ENCODE results near the gene DENND2D. TPM values are rescaled to one million over a fixed set of nuclear protein-coding genes. Genes with fewer than 3 reads are reported as not detected.

Gene DENND2D
- polyA plus RNA-seq, 1 donor from 2014 or later = not detected

DNA sequence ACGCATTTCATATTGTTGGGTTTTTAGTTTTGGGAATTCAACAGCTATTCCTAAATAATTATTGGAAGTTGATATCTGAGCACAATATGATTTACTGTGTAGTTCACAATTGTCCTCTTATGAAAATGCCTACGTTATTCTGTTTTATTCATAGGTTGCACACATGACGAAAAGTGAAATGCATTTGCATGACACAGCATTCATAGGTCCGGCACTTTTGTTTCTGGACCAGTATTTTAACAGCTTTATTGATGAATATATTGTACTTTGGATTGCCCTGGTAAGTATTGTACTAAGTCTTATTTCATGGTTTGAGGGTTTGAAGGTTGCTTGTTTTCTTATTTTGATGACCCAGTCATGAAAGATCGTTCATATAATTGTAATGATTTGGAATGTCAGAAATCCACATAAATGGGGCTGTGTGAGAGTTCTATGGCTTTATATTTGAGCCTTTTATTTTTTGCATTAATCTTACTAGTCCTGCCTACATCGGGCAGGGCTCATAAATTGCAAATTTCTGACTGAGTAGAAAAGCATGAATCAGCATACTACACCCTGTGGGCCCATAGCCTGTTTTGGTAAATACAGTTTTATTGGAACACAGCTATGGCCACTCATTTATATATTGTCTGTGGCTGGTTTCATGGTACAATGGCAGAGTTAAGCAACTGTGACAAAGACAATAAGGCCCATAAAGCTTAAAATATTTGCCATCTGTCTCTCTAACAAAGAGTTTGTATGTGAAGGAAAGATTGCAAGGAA, 17.0 kb downstream of the DENND2D start:
- peaks cover 6% of the 10 kb centered on the region for H3K36me3 ChIP-seq (ENCODE audit: insufficient read depth, low read length)
- no peak overlapping the region for H2AFZ ChIP-seq (ENCODE audit: low read depth, low read length)
- no peaks in the 10 kb centered on the region for H3F3A ChIP-seq (ENCODE audit: insufficient read depth, low read length, poor library complexity, severe bottlenecking)
- no peaks in the 10 kb centered on the region for H3K9me3 ChIP-seq (ENCODE audit: low read length)
- H3K4me2 ChIP-seq (ENCODE audit: low read length) = no peak overlapping the region
- H3K27ac ChIP-seq (ENCODE audit: low read length) = no peak overlapping the region
- H3K79me2 ChIP-seq (replicated peaks; ENCODE audit: insufficient read depth, low read length) = no peaks in the 10 kb centered on the region
- no peak overlapping the region for H3K9ac ChIP-seq (ENCODE audit: low read length)
- H3K27me3 ChIP-seq (ENCODE audit: insufficient read depth, low read depth, low read length) = no peaks in the 10 kb centered on the region
- no peak overlapping the region for H3K4me3 ChIP-seq (ENCODE audit: low read length)
- no peaks in the 10 kb centered on the region for H3K9me2 ChIP-seq (ENCODE audit: insufficient read depth, low read length)
- H4K20me1 ChIP-seq (ENCODE audit: insufficient read depth) = no peaks in the 10 kb centered on the region
- TF ChIP-seq POLR2AphosphoS5 (IDR thresholded peaks at IDR 0.05) (no peak), MXI1 (conservative IDR thresholded peaks at IDR 0.05; ENCODE audit: poor library complexity, severe bottlenecking) (no peak), RAD21 (conservative IDR thresholded peaks at IDR 0.05) (no peak), EZH2 (IDR thresholded peaks at IDR 0.05; ENCODE audit: borderline replicate concordance, insufficient read depth, low read length, poor library complexity, severe bottlenecking) (no peak), TAF1 (IDR thresholded peaks at IDR 0.05; ENCODE audit: low read depth) (no peak), SMC3 (conservative IDR thresholded peaks at IDR 0.05; ENCODE audit: poor library complexity) (no peak), EP300 (conservative IDR thresholded peaks at IDR 0.05; ENCODE audit: poor library complexity, severe bottlenecking) (no peak)
- TF ChIP-seq, protein P1, sequence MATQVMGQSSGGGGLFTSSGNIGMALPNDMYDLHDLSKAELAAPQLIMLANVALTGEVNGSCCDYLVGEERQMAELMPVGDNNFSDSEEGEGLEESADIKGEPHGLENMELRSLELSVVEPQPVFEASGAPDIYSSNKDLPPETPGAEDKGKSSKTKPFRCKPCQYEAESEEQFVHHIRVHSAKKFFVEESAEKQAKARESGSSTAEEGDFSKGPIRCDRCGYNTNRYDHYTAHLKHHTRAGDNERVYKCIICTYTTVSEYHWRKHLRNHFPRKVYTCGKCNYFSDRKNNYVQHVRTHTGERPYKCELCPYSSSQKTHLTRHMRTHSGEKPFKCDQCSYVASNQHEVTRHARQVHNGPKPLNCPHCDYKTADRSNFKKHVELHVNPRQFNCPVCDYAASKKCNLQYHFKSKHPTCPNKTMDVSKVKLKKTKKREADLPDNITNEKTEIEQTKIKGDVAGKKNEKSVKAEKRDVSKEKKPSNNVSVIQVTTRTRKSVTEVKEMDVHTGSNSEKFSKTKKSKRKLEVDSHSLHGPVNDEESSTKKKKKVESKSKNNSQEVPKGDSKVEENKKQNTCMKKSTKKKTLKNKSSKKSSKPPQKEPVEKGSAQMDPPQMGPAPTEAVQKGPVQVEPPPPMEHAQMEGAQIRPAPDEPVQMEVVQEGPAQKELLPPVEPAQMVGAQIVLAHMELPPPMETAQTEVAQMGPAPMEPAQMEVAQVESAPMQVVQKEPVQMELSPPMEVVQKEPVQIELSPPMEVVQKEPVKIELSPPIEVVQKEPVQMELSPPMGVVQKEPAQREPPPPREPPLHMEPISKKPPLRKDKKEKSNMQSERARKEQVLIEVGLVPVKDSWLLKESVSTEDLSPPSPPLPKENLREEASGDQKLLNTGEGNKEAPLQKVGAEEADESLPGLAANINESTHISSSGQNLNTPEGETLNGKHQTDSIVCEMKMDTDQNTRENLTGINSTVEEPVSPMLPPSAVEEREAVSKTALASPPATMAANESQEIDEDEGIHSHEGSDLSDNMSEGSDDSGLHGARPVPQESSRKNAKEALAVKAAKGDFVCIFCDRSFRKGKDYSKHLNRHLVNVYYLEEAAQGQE (IDR thresholded peaks at IDR 0.05; ENCODE audit: borderline replicate concordance) = no peak
- TF ChIP-seq, protein P2, sequence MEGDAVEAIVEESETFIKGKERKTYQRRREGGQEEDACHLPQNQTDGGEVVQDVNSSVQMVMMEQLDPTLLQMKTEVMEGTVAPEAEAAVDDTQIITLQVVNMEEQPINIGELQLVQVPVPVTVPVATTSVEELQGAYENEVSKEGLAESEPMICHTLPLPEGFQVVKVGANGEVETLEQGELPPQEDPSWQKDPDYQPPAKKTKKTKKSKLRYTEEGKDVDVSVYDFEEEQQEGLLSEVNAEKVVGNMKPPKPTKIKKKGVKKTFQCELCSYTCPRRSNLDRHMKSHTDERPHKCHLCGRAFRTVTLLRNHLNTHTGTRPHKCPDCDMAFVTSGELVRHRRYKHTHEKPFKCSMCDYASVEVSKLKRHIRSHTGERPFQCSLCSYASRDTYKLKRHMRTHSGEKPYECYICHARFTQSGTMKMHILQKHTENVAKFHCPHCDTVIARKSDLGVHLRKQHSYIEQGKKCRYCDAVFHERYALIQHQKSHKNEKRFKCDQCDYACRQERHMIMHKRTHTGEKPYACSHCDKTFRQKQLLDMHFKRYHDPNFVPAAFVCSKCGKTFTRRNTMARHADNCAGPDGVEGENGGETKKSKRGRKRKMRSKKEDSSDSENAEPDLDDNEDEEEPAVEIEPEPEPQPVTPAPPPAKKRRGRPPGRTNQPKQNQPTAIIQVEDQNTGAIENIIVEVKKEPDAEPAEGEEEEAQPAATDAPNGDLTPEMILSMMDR (IDR thresholded peaks at IDR 0.05; ENCODE audit: poor library complexity, severe bottlenecking) = no peak

GRCh38 chr1:111182052-111182451, 18.4 kb downstream of the DENND2D start:
- Histone ChIP-seq H3K9me3 (ENCODE audit: low read length) (no peaks in the 10 kb centered on the region), H3K27me3 (ENCODE audit: insufficient read depth, low read depth, low read length) (no peaks in the 10 kb centered on the region), H3K9ac (ENCODE audit: low read length) (no peak overlapping the region), H4K20me1 (ENCODE audit: insufficient read depth) (no peaks in the 10 kb centered on the region), H3K4me3 (ENCODE audit: low read length) (no peak overlapping the region), H3F3A (ENCODE audit: insufficient read depth, low read length, poor library complexity, severe bottlenecking) (no peaks in the 10 kb centered on the region), H3K27ac (ENCODE audit: low read length) (no peak overlapping the region), H3K4me2 (ENCODE audit: low read length) (no peak overlapping the region), H2AFZ (ENCODE audit: low read depth, low read length) (no peak overlapping the region), H3K36me3 (ENCODE audit: insufficient read depth, low read length) (peaks cover 6% of the 10 kb centered on the region), H3K9me2 (ENCODE audit: insufficient read depth, low read length) (no peaks in the 10 kb centered on the region), H3K79me2 (replicated peaks; ENCODE audit: insufficient read depth, low read length) (no peaks in the 10 kb centered on the region)
- TF ChIP-seq, protein P2 (IDR thresholded peaks at IDR 0.05; ENCODE audit: poor library complexity, severe bottlenecking) = no peak
- TF ChIP-seq TAF1 (IDR thresholded peaks at IDR 0.05; ENCODE audit: low read depth) (no peak), EZH2 (IDR thresholded peaks at IDR 0.05; ENCODE audit: borderline replicate concordance, insufficient read depth, low read length, poor library complexity, severe bottlenecking) (no peak), POLR2AphosphoS5 (IDR thresholded peaks at IDR 0.05) (no peak), EP300 (conservative IDR thresholded peaks at IDR 0.05; ENCODE audit: poor library complexity, severe bottlenecking) (no peak), SMC3 (conservative IDR thresholded peaks at IDR 0.05; ENCODE audit: poor library complexity) (no peak), RAD21 (conservative IDR thresholded peaks at IDR 0.05) (no peak), MXI1 (conservative IDR thresholded peaks at IDR 0.05; ENCODE audit: poor library complexity, severe bottlenecking) (no peak)
- TF ChIP-seq, protein P1 (IDR thresholded peaks at IDR 0.05; ENCODE audit: borderline replicate concordance) = no peak

Data from neural cell (in vitro differentiated cells).